Keratinocyte (primary cell): Measurements from ENCODE around the gene RHOU. TPM values are rescaled to one million over a fixed set of nuclear protein-coding genes. Genes with fewer than 3 reads are reported as not detected.

Experiments
- DNase-seq: peaks from one replicate; pipeline ENCODE4 v3.0.0-alpha.2; 2011; ENCODE audit warnings: low read depth, missing footprints, low spot score
- FAIRE-seq: peaks from 2 replicates; lab custom pipeline; 2011; peaks lifted over from hg19 to GRCh38; lab: Jason Lieb, UNC
- H2AFZ ChIP-seq: 2 replicates; pipeline ENCODE4 v1.6.0; 2012; ENCODE audit warnings: low read length, control low read depth, inconsistent platforms; ENCODE audit not compliant: control insufficient read depth
- H3K27ac ChIP-seq: 2 replicates; pipeline ENCODE4 v1.5.1; 2011; ENCODE audit warnings: low read length; ENCODE audit not compliant: control insufficient read depth, insufficient read depth
- H3K27me3 ChIP-seq: 3 replicates; pipeline ENCODE4 v1.6.0; 2011; ENCODE audit warnings: low read length; ENCODE audit not compliant: control insufficient read depth, insufficient read depth; ENCODE audit errors: extremely low read depth
- H3K36me3 ChIP-seq, 2 experiments: 2 replicates in 1 of 2; 3 replicates in 1 of 2; pipeline ENCODE4 v1.5.1; 2011; ENCODE audit warnings: low read length in 2 of 2, mild to moderate bottlenecking in 1 of 2; ENCODE audit not compliant: control insufficient read depth in 2 of 2, insufficient read depth in 2 of 2; ENCODE audit errors: extremely low read depth in 1 of 2
- H3K4me1 ChIP-seq: 3 replicates; pipeline ENCODE4 v1.5.1; 2011; ENCODE audit warnings: low read length; ENCODE audit not compliant: control insufficient read depth, insufficient read depth; ENCODE audit errors: extremely low read depth
- H3K4me2 ChIP-seq: 3 replicates; pipeline ENCODE4 v1.6.0; 2011; ENCODE audit warnings: low read depth, low read length; ENCODE audit not compliant: control insufficient read depth, insufficient read depth; ENCODE audit errors: extremely low read depth
- H3K4me3 ChIP-seq, 3 experiments: fragments of 200-600 bp in 1 of 3; sonication (generic) in 1 of 3; 2 replicates in 2 of 3; 3 replicates in 1 of 3; pipeline ENCODE4 v1.5.1; 2011 to 2016; ENCODE audit warnings: low read length in 3 of 3, mild to moderate bottlenecking in 3 of 3, control low read depth in 2 of 3, inconsistent platforms in 1 of 3, low read depth in 1 of 3, mixed read lengths in 1 of 3, mixed run types in 1 of 3, moderate library complexity in 1 of 3; ENCODE audit not compliant: control insufficient read depth in 2 of 3, insufficient read depth in 2 of 3; ENCODE audit errors: extremely low read depth in 1 of 3
- H3K79me2 ChIP-seq: 2 replicates; pipeline ENCODE4 v1.6.0; 2012; ENCODE audit warnings: low read length; ENCODE audit not compliant: control insufficient read depth, insufficient read depth
- H3K9ac ChIP-seq: 3 replicates; pipeline ENCODE4 v1.6.0; 2011; ENCODE audit warnings: low read length; ENCODE audit not compliant: control insufficient read depth, insufficient read depth; ENCODE audit errors: extremely low read depth
- H3K9me1 ChIP-seq: 3 replicates; pipeline ENCODE4 v1.6.0; 2011; ENCODE audit warnings: low read length; ENCODE audit not compliant: control insufficient read depth, insufficient read depth; ENCODE audit errors: extremely low read depth
- H3K9me3 ChIP-seq: 2 replicates; pipeline ENCODE4 v1.5.1; 2012; ENCODE audit warnings: low read depth, low read length; ENCODE audit not compliant: control insufficient read depth
- H4K20me1 ChIP-seq: 3 replicates; pipeline ENCODE4 v1.6.0; 2011; ENCODE audit warnings: low read length; ENCODE audit not compliant: control insufficient read depth, insufficient read depth; ENCODE audit errors: extremely low read depth
- CTCF ChIP-seq, 3 experiments: IDR thresholded peaks in 1 of 3; conservative IDR thresholded peaks in 1 of 3; optimal IDR thresholded peaks in 1 of 3; 2 replicates in 2 of 3; 3 replicates in 1 of 3; pipeline versions ENCODE3 to v1.5.1; 2011; ENCODE audit warnings: low read length in 3 of 3, mild to moderate bottlenecking in 3 of 3, moderate library complexity in 2 of 3, control low read depth in 1 of 3, inconsistent platforms in 1 of 3; ENCODE audit not compliant: insufficient read depth in 2 of 3; ENCODE audit errors: extremely low read depth in 1 of 3
- EZH2 ChIP-seq: IDR thresholded peaks from one replicate; pipeline ENCODE4 v1.6.1; 2012; ENCODE audit warnings: inconsistent platforms, mild to moderate bottlenecking, low read length, moderate library complexity
- dilution Hi-C: fragments of 300-500 bp; cut with MboI; formaldehyde crosslinking; loops from one replicate; pipeline ENCODE4 v1.7.0; 2020; ENCODE audit warnings: low sequenced_read_pairs; ENCODE audit not compliant: extremely low pct_ligation_motif_present
- polyA plus RNA-seq, 5 experiments: library from polyadenylated mRNA; depleted of rRNA in 3 of 5; stranded (reverse) in 3 of 5; stranded (forward) in 1 of 5; unstranded in 1 of 5; fragments of >200 nt; gene quantifications; 1 replicate in 1 of 5; 2 replicates in 3 of 5; 3 replicates in 1 of 5; pipeline versions ENCODE4 v1.2.1 to v1.2.3, GENCODE V29; 2011 to 2012; ENCODE audit warnings: missing spikeins in 2 of 5, low read depth in 1 of 5, low replicate concordance in 1 of 5

The RHOU gene
- polyA plus RNA-seq, 1 donor (not counting 4 experiments of a cell fraction or from before 2014, with no cell fraction given) = 0.29 TPM

- no peaks in the 10 kb centered on the region for H3K79me2 ChIP-seq
- no peaks in the 10 kb centered on the region for H3K4me1 ChIP-seq
- no peaks in the 10 kb centered on the region for H3K9me3 ChIP-seq
- no peaks in the 10 kb centered on the region for H3K9me1 ChIP-seq
- no peak overlapping the region for H2AFZ ChIP-seq
- no peak for DNase-seq
- no peak overlapping the region for H3K9ac ChIP-seq
- H3K36me3 ChIP-seq = no peaks in the 10 kb centered on the region
- H4K20me1 ChIP-seq = no peaks in the 10 kb centered on the region
- peaks cover 3% of the 10 kb centered on the region for H3K27me3 ChIP-seq
- dilution Hi-C loops = no loop called here
- no peak for FAIRE-seq
- no peak for TF ChIP-seq CTCF (optimal IDR thresholded peaks at IDR 0.05 in 1 of 3, IDR thresholded peaks at IDR 0.05 in 1 of 3, conservative IDR thresholded peaks at IDR 0.05 in 1 of 3; ENCODE audit: extremely low read depth in 1 of 3, insufficient read depth in 2 of 3, low read length in 3 of 3)
- no peak for TF ChIP-seq EZH2
- no peak overlapping the region for H3K4me2 ChIP-seq
- H3K4me3 ChIP-seq = no peak overlapping the region
- H3K27ac ChIP-seq = no peak overlapping the region
These were observed 29.0 kb upstream of the RHOU start for GRCh38 chr1:228706305-228706704.

GRCh38 chr1:228717081-228717480 lies 18.2 kb upstream of the RHOU start:
- Histone ChIP-seq H3K9me3 (no peaks in the 10 kb centered on the region), H3K9me1 (no peaks in the 10 kb centered on the region), H3K27ac (no peak overlapping the region), H3K27me3 (no peaks in the 10 kb centered on the region), H3K4me3 (no peak overlapping the region), H3K79me2 (no peaks in the 10 kb centered on the region), H2AFZ (no peak overlapping the region), H3K4me2 (no peak overlapping the region), H3K36me3 (no peaks in the 10 kb centered on the region), H3K4me1 (no peaks in the 10 kb centered on the region), H3K9ac (no peak overlapping the region), H4K20me1 (no peaks in the 10 kb centered on the region)
- TF ChIP-seq CTCF (optimal IDR thresholded peaks at IDR 0.05 in 1 of 3, IDR thresholded peaks at IDR 0.05 in 1 of 3, conservative IDR thresholded peaks at IDR 0.05 in 1 of 3; ENCODE audit: extremely low read depth in 1 of 3, insufficient read depth in 2 of 3, low read length in 3 of 3) = no peak
- TF ChIP-seq EZH2 = no peak
- FAIRE-seq = no peak
- no peak for DNase-seq
- dilution Hi-C loops = no loop called here
